ENCODE results near the gene STATH.
"Not testable (repeated sequence)": the region's sequence is repeated elsewhere in the genome, so short reads cannot be mapped to it uniquely, and the experiment has no call there.

Gene STATH, protein sequence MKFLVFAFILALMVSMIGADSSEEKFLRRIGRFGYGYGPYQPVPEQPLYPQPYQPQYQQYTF

GRCh38 chr4:69995526-69996016 lies at the start of gene STATH:
TSS of gene STATH (plus strand) at chr4:69995966. CDS start at chr4:69998438, 2,472 bp downstream.
- no peak for DNase-seq (ENCODE audit: low read depth in 2 of 2)

- DNase-seq (ENCODE audit: low read depth in 2 of 2), result no peak
Observed at GRCh38 chr4:69951602-69952001, 44.2 kb upstream of the STATH start.

- DNase-seq (ENCODE audit: low read depth in 2 of 2), result no peak
Observed at GRCh38 chr4:69957209-69957608, 38.6 kb upstream of the STATH start.

DNA sequence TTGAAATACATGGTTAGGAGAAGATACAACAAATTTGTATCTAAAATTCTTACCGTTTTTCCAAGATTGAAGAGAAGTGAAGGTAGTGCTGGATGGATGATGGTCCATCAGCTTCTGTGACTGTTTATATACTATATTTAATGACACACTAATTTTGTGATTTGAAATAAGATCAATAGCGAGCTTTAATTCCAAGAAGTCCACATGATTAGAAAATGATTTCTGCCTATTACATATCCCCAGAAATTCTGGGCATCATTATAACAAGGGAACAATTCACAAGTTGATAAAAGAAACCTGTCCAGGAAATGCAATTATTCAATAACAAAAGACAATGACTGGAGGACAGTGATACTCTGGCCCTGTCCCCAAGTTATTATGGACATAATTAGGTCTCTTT lies 30.1 kb upstream of the STATH start, which contains the start of gene CSN2:
CSN2 (minus strand) TSS at position 101 of the 400 bp plus-strand sequence. CDS start 4,733 bp downstream, outside the sequence.
- no peak for DNase-seq (ENCODE audit: low read depth in 2 of 2)

DNA sequence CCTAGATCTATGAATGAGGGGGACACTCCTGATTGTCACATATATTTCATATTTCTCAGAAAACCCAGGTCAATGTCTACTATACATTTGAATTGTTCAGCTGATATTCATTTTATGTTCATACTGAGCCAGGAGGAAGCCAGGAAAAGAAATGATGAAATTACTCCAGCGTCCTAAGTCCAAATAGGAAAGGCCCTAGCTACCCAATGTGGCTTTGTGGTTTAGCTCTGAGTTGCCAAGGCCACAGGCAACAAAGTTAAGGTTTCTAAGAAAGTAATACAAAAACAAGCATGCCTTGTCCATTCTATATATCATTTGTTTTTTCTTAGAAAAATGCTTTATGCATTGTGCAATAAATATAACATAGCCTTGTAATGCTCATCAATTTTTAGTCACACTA lies 25.7 kb upstream of the STATH start:
- DNase-seq (ENCODE audit: low read depth in 2 of 2), result no peak

- no peak for DNase-seq (ENCODE audit: low read depth in 2 of 2)
Observed at GRCh38 chr4:69974631-69975030, 21.1 kb upstream of the STATH start.

GRCh38 chr4:69977582-69977981 lies 18.2 kb upstream of the STATH start:
- no peak for DNase-seq (ENCODE audit: low read depth in 2 of 2)

DNA sequence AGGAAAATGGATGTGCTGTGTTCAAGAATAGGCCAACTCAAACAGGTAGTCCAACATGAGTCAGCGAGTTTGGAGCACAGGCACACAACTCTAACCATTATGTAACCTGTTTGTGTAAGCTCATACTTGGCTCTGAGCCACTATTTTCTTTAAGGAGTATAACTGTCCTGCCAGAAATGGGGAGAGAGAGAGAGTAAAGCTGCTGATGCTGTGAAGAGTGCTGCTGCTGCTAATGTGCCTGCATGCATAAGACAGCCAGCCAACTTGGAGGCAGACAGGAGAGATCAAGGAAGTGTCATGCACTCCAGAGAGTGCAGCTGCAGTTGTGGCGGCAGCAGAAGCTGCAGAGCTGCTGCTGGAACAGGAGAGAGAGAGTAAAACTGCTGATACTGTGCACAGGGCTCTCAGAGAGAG lies 11.7 kb upstream of the STATH start:
- peak in 1 of 2 experiments; percentile 1 for DNase-seq (ENCODE audit: low read depth in 2 of 2)

DNA sequence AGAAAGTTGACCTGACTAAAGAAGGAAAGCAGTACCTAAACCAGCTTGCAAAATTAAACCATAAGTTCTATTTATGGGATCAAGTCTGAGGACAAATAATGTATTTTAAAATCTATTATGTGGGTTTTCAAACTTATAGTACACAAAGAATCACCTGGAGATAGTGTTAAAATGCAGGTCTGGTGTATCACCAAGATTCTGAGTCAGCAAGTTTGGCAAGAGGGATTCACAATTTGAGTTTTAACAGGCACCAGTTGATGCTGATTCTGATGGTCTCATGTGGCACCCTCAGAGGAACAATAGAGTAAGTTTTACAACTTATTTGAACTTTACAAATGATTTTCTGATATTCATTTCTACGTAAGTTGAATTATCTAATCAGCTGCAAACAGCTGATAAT lies 9.1 kb upstream of the STATH start:
- DNase-seq (ENCODE audit: low read depth in 2 of 2), result no peak

DNA sequence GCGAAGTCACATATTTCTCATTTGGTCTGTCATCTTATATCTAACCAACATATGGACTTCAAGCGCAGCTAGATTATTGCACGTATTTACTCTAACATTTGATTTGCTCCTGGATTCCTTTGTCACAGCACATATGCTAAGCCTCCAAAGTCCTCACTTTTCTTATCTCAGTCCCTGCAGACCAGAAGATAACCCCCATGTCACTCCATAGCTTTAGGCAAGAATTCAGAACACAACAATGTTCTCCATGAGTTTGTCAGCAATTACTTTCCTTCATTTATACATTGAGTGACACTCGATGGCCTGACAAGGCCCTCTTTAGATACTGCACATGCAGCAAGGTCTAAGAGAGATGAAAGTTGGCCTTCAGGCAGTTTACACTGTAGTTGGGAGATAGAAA lies 4.8 kb upstream of the STATH start:
- no peak for DNase-seq (ENCODE audit: low read depth in 2 of 2)

GRCh38 chr4:69994782-69995181 lies 984 bp upstream of the STATH start:
- DNase-seq (ENCODE audit: low read depth in 2 of 2), result no peak

DNA sequence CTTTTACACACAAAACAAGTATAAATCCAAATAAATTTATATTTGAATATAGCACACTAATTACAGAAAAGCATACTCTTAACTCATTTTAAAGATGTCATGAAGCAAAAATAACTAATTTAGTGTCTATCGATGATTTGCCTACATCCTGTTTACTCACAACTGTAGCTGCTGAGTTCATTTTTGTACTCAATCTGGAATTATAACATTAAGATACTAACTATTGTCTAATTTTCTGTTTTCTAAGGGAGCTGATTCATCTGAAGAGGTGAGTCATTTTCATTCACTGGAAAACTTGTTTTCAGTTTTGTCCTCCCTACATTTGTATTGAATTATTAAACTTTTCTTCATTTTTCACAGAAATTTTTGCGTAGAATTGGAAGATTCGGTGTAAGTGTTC lies 3.7 kb downstream of the STATH start:
- DNase-seq (ENCODE audit: low read depth in 2 of 2), result no peak

DNA sequence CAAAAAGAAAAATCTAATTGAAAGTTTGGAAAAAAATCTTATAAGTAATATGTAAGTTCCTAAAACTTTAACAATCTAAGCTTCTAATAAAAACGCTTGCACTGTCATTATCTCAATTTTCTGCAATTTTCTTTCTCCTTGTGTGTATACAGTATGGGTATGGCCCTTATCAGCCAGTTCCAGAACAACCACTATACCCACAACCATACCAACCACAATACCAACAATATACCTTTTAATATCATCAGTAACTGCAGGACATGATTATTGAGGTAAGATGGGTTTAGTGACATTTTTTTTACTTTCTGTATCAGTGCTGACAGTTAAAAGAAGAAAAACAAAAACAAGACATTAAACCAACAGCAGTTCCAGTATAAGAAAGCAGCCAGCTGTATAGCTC lies 4.9 kb downstream of the STATH start:
- no peak for DNase-seq (ENCODE audit: low read depth in 2 of 2)

DNA sequence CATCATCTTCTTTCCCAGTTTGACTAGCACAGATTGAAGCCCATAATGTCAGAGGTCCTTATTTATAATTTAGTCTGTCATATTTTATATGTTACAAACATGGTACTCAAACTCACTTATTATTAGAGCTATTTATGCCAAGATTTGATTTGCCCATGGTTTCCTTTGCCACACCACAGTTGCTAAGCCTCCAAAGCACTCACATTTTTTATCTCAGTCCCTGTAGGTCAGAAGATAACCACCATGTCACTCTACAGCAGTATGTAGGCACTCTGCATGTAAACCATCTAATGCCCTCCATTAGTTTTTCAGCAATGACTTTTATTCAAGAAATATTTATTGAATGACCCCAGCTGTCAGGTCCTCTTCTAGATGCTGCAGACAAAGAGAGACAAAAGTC lies 6.7 kb downstream of the STATH start:
- DNase-seq (ENCODE audit: low read depth in 2 of 2), result no peak

- no peak for DNase-seq (ENCODE audit: low read depth in 2 of 2)
Observed at GRCh38 chr4:70008771-70009170, 13.0 kb downstream of the STATH start.

- DNase-seq (ENCODE audit: low read depth in 2 of 2), result not testable (repeated sequence)
Observed at GRCh38 chr4:70019006-70019405, 23.2 kb downstream of the STATH start.

- no peak for DNase-seq (ENCODE audit: low read depth in 2 of 2)
Observed at GRCh38 chr4:70023218-70023617, 27.5 kb downstream of the STATH start.

- no peak for DNase-seq (ENCODE audit: low read depth in 2 of 2)
Observed at GRCh38 chr4:70027011-70027410, 31.2 kb downstream of the STATH start.

GRCh38 chr4:70028159-70028558 lies 32.4 kb downstream of the STATH start, which contains the start of gene HTN3:
TSS of gene HTN3 (plus strand) at chr4:70028459. CDS start at chr4:70030741, 2,282 bp downstream.
- not testable (repeated sequence) for DNase-seq (ENCODE audit: low read depth in 2 of 2)

- not testable (repeated sequence) for DNase-seq (ENCODE audit: low read depth in 2 of 2)
Observed at GRCh38 chr4:70037559-70037958, 41.8 kb downstream of the STATH start.

- not testable (repeated sequence) for DNase-seq (ENCODE audit: low read depth in 2 of 2)
Observed at GRCh38 chr4:70039928-70040327, 44.2 kb downstream of the STATH start.

DNA sequence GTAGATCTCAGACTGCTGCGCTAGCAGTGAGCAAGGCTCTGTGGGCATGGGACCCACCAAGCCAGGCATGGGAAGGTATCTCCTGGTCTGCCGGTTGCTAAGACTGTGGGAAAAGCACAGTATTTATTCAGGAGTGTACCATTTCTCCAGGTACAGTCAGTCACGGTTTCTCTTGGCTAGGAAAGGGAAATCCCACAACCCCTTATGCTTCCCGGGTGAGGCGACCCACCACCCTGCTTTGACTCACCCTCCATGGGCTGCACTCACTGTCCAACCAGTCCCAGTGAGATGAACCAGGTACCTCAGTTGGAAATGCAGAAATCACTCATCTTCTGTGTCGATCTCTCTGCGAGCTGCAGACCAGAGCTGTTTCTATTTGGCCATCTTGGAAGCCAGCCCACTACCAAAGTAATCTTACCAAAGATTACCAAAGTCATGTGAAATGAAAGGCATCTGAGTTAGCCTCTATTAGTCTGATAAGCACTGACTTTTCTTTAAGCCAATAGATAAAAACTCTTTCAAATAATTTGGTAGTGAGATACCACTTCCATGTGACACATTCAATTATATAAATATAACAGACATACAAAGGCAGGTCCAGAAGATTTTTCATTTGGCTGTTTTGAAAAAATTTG lies 46.0 kb downstream of the STATH start:
- no peak for DNase-seq (ENCODE audit: low read depth in 2 of 2)

DNA sequence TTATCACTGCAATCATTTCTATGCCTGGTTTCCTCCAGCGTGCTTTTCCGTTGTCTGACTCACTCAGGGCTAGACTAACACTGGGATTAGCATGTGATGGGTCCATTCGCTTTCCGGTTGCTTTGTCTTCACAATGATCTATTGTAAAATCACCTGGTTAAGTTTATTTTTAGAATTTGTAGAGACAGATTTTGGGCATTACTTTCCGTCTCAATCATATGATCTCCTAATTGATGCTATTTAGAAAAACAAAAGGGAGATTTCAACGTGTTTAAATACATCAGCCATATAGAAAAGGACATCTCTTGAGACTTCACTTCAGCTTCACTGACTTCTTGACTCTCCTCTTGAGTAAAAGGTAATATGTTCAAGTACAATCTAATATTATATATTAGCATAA lies 54.4 kb downstream of the STATH start, which contains the start of gene HTN1:
HTN1 (plus strand) TSS at position 301 of the 400 bp plus-strand sequence. CDS start 2,639 bp downstream, outside the sequence.
- not testable (repeated sequence) for DNase-seq (ENCODE audit: low read depth in 2 of 2)
